Nephron (organoid): ENCODE measurements around the gene SVEP1.
"Not testable (repeated sequence)": the region's sequence is repeated elsewhere in the genome, so short reads cannot be mapped to it uniquely, and the experiment has no call there.

Experiments
- H3K27ac Mint-ChIP-seq, 3 experiments: 2 replicates each; pipeline ENCODE4 v1.8.0; 2020; ENCODE audit warnings: mixed read lengths in 3 of 3, mild to moderate bottlenecking in 2 of 3, moderate library complexity in 1 of 3
- H3K27me3 Mint-ChIP-seq: 2 replicates; pipeline ENCODE4 v1.8.0; 2021; ENCODE audit warnings: low read depth, mild to moderate bottlenecking, moderate library complexity, mixed read lengths
- H3K36me3 Mint-ChIP-seq: 2 replicates; pipeline ENCODE4 v1.8.0; 2020; ENCODE audit warnings: low read depth, mixed read lengths
- H3K4me1 Mint-ChIP-seq: 2 replicates; pipeline ENCODE4 v1.8.0; 2020; ENCODE audit warnings: mixed read lengths
- H3K4me3 Mint-ChIP-seq, 3 experiments: 2 replicates each; pipeline ENCODE4 v1.8.0; 2020; ENCODE audit warnings: mild to moderate bottlenecking in 3 of 3, mixed read lengths in 3 of 3, moderate library complexity in 2 of 3
- H3K9me3 Mint-ChIP-seq: 2 replicates; pipeline ENCODE4 v1.8.0; 2020; ENCODE audit warnings: mixed read lengths
- TF ChIP-seq, protein P1 (sequence below), 3 experiments: fragments of 200-600 bp; sonication (generic); IDR thresholded peaks; one replicate each; pipeline ENCODE4 v1.5.0; 2021; ENCODE audit warnings: antibody characterized with exemption in 3 of 3; ENCODE audit not compliant: unreplicated experiment in 3 of 3

Gene SVEP1

DNA sequence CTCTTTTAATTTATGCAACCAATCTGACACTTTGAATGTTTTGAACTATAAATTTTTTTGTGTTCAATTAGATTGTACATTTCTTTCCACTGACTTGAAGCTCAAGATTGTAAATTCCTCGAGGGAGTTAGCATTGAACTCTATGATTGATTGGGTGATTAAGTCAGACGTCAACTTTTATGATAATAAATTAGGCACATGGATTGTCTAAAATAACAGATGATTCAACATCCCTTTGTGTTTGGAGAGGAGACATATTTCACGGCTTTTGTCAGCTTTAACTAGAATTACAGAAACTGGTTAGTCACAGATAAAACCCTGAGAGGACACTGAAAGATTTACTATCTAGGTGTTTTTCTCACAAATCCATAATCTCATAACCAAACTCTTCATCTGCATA, 209.2 kb downstream of the SVEP1 start:
- Mint-ChIP-seq H3K4me1 (no peaks in the 10 kb centered on the region), H3K27ac (no peak overlapping the region), H3K27me3 (no peaks in the 10 kb centered on the region), H3K36me3 (peaks cover 10% of the 10 kb centered on the region), H3K4me3 (no peak overlapping the region), H3K9me3 (no peaks in the 10 kb centered on the region)
- TF ChIP-seq, protein P1, sequence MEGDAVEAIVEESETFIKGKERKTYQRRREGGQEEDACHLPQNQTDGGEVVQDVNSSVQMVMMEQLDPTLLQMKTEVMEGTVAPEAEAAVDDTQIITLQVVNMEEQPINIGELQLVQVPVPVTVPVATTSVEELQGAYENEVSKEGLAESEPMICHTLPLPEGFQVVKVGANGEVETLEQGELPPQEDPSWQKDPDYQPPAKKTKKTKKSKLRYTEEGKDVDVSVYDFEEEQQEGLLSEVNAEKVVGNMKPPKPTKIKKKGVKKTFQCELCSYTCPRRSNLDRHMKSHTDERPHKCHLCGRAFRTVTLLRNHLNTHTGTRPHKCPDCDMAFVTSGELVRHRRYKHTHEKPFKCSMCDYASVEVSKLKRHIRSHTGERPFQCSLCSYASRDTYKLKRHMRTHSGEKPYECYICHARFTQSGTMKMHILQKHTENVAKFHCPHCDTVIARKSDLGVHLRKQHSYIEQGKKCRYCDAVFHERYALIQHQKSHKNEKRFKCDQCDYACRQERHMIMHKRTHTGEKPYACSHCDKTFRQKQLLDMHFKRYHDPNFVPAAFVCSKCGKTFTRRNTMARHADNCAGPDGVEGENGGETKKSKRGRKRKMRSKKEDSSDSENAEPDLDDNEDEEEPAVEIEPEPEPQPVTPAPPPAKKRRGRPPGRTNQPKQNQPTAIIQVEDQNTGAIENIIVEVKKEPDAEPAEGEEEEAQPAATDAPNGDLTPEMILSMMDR (IDR thresholded peaks at IDR 0.05; ENCODE audit: unreplicated experiment in 3 of 3) = no peak

DNA sequence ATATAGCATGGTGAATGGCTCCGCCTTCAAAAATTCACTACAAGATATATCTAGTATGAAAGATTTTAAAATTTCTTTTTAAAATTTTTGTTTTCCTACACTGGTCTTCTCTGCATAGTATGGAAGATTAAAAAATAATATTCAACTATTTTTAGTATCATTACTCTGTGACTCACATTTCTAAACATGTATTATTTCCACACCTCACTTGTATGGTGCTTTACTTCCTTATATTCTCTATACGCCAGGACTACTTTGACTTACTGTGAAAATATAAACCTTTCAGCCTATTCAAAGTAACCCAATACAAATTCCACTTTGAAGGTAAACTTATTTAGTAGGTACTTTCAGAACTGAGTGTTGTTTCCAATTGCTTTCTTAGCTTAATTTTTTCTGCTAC, 215.1 kb downstream of the SVEP1 start:
- H3K27me3 Mint-ChIP-seq = no peaks in the 10 kb centered on the region

DNA sequence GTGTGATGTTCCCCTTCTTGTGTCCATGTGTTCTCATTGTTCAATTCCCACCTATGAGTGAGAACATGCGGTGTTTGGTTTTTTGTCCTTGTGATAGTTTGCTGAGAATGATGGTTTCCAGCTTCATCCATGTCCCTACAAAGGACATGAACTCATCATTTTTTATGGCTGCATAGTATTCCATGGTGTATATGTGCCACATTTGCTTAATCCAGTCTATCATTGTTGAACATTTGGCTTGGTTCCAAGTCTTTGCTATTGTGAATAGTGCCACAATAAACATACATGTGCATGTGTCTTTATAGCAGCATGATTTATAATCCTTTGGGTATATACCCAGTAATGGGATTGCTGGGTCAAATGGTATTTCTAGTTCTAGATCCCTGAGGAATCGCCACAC, 220.5 kb downstream of the SVEP1 start:
- H3K27me3 Mint-ChIP-seq, H3K27ac Mint-ChIP-seq, H3K9me3 Mint-ChIP-seq, H3K4me3 Mint-ChIP-seq, H3K4me1 Mint-ChIP-seq, H3K36me3 Mint-ChIP-seq: not testable (repeated sequence)

More for the DNA sequence above, 215.1 kb downstream of the SVEP1 start:
- Mint-ChIP-seq H3K9me3 (no peaks in the 10 kb centered on the region), H3K4me1 (no peaks in the 10 kb centered on the region), H3K27ac (no peak overlapping the region), H3K36me3 (peaks cover 13% of the 10 kb centered on the region), H3K4me3 (no peak overlapping the region)
- TF ChIP-seq, protein P1 (IDR thresholded peaks at IDR 0.05; ENCODE audit: unreplicated experiment in 3 of 3) = no peak

DNA sequence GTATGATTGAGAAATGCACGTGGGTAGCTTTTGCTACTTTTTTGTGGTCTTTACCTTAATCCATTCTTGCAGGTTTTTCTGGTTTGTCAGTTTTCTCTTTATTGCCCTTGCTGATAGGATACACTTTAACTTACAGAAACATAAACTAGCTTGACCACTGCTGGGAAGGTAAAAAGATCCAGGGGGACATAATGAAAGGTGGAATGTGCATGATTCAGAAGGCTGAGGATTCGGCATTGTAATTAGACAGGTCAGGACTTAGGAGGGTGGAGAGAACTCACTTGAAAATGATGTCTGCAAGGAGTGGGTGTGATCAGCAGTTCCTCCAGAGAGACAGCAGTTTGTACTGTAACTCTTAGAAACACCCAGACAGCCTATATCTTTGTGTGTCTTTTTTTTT, 222.0 kb downstream of the SVEP1 start:
- TF ChIP-seq, protein P1 (IDR thresholded peaks at IDR 0.05; ENCODE audit: unreplicated experiment in 3 of 3) = no peak
- Mint-ChIP-seq H3K4me3 (no peak overlapping the region), H3K36me3 (no peaks in the 10 kb centered on the region), H3K27me3 (peaks cover 4% of the 10 kb centered on the region), H3K4me1 (no peaks in the 10 kb centered on the region), H3K9me3 (peaks cover 6% of the 10 kb centered on the region), H3K27ac (peak overlapping the region in 1 of 3 experiments; percentile 86)

DNA sequence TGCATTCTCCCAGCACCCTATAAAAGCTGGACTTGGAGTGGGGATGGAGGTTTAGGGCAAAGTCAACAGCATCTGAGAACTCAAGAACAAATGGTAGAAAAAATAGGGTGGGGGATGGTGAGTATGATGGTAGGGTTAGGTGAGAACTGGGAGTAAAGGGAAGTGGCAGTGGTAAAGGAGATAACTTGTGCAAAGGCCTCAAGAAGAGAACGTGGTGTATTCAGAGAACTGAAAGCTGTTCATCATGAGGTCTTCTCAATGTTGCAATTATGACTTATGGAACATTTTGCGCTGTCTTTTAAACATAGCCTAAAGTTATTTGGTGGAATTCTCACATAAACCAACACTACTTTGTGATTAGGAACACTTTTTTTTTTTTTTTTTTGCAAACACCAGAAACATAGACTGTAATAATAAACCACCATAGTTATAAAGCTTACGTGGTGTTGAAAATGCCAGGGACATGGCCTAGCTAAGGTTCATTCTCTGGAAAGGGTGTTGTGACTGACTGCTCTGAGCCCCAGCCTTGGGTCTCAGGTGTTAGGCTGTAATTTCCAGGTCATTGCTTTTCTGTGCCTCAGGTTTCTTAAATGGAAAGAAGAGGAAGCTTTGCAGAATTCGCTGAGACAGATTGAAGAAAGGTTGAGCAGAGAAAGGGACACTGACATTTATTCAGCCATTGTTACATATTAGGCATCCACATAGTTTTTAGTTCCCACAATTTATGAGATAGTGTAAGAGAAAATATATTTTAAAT, 222.7 kb downstream of the SVEP1 start:
- Mint-ChIP-seq H3K4me1 (no peaks in the 10 kb centered on the region), H3K4me3 (no peak overlapping the region), H3K9me3 (peaks cover 6% of the 10 kb centered on the region), H3K27me3 (peaks cover 4% of the 10 kb centered on the region), H3K36me3 (no peaks in the 10 kb centered on the region), H3K27ac (peak overlapping the region in 1 of 3 experiments; percentile 86)
- TF ChIP-seq, protein P1 (IDR thresholded peaks at IDR 0.05; ENCODE audit: unreplicated experiment in 3 of 3) = no peak

DNA sequence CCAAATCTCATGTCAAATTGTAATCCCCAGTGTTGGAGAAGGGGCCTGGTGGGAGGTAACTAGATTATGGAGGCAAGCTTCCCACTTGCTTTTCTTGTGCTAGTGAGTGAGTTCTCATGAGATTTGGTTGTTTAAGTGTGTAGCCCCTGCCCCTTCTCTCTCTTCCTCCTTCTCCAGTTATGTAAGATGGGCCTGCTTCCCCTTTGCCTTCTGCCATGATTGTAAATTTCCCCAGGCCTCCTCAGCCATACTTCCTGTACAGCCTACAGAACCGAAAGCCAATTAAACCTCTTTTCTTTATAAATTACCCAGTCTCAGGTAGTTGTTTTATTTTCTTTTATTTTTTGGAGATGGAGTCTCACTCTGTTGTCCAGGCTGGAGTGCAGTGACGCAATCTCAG, 223.6 kb downstream of the SVEP1 start:
- H3K9me3 Mint-ChIP-seq = peaks cover 6% of the 10 kb centered on the region
- no peak overlapping the region for H3K4me3 Mint-ChIP-seq
- TF ChIP-seq, protein P1 (IDR thresholded peaks at IDR 0.05; ENCODE audit: unreplicated experiment in 3 of 3) = no peak
- H3K36me3 Mint-ChIP-seq = no peaks in the 10 kb centered on the region
- no peak overlapping the region for H3K27ac Mint-ChIP-seq
- peaks cover 4% of the 10 kb centered on the region for H3K27me3 Mint-ChIP-seq
- peaks cover 3% of the 10 kb centered on the region for H3K4me1 Mint-ChIP-seq
